ENCODE data around the gene TAMALIN.

GRCh38 chr12:52050116-52050757 lies 43.5 kb downstream of the TAMALIN start:
- TF ChIP-seq EZH2 (IDR thresholded peaks at IDR 0.05) (no peak), POLR2AphosphoS5 (IDR thresholded peaks at IDR 0.05; ENCODE audit: borderline replicate concordance, low read depth, low read length) (no peak), FOXP2 (optimal IDR thresholded peaks at IDR 0.05; ENCODE audit: control extremely low read depth, extremely low read length, insufficient read depth) (no peak)
